Common myeloid progenitor, CD34-positive (primary cell): ENCODE results near the gene PRKAG2.

Experiments
- CTCF ChIA-PET: fragments of 350-600 bp; sonication (Branson Sonifier 250); formaldehyde crosslinking; loops from one replicate; lab custom pipeline; 2021; ENCODE audit warnings: antibody characterized with exemption; lab: Charles Lee
- POLR2A ChIA-PET: fragments of 350-600 bp; sonication (Branson Sonifier 250); formaldehyde crosslinking; loops from one replicate; lab custom pipeline; 2021; ENCODE audit warnings: antibody characterized with exemption; lab: Charles Lee
- DNase-seq, 3 donors: peaks; one replicate each; pipeline versions ENCODE4 v3.0.0 to v3.0.0-alpha.2; 2013
- H3K27ac ChIP-seq, 2 experiments: 1 replicate in 1 of 2; 2 replicates in 1 of 2; pipeline ENCODE4 v1.7.0; 2013; ENCODE audit warnings: inconsistent platforms in 2 of 2, low read length in 2 of 2, mild to moderate bottlenecking in 2 of 2, low read depth in 1 of 2, moderate library complexity in 1 of 2; ENCODE audit not compliant: severe bottlenecking in 2 of 2, insufficient read depth in 1 of 2, poor library complexity in 1 of 2
- H3K27me3 ChIP-seq, 5 experiments: replicated peaks in 2 of 5; 1 replicate in 3 of 5; 2 replicates in 2 of 5; pipeline versions ENCODE4 v1.6.1 to v1.7.0; 2013; ENCODE audit warnings: low read length in 4 of 5, mild to moderate bottlenecking in 2 of 5, moderate library complexity in 2 of 5, inconsistent platforms in 1 of 5; ENCODE audit not compliant: insufficient read depth in 5 of 5, control insufficient read depth in 4 of 5
- H3K36me3 ChIP-seq, 4 experiments: 1 replicate in 2 of 4; 2 replicates in 2 of 4; pipeline versions ENCODE4 v1.6.1 to v1.7.0; 2013; ENCODE audit warnings: low read length in 3 of 4, control low read depth in 1 of 4, mild to moderate bottlenecking in 1 of 4; ENCODE audit not compliant: control insufficient read depth in 4 of 4, insufficient read depth in 4 of 4
- H3K4me1 ChIP-seq, 4 experiments: 1 replicate in 3 of 4; 2 replicates in 1 of 4; pipeline versions ENCODE4 v1.6.1 to v1.7.1; 2013; ENCODE audit warnings: low read length in 3 of 4, mild to moderate bottlenecking in 3 of 4, control low read depth in 1 of 4, inconsistent platforms in 1 of 4, moderate library complexity in 1 of 4; ENCODE audit not compliant: control insufficient read depth in 4 of 4, insufficient read depth in 4 of 4; ENCODE audit errors: control extremely low read depth in 1 of 4
- H3K4me3 ChIP-seq, 7 experiments: 1 replicate in 4 of 7; 2 replicates in 3 of 7; pipeline versions ENCODE4 v1.5.1 to v1.7.0; 2013; ENCODE audit warnings: mild to moderate bottlenecking in 7 of 7, low read length in 6 of 7, moderate library complexity in 6 of 7, inconsistent platforms in 2 of 7, low read depth in 2 of 7, control low read depth in 1 of 7; ENCODE audit not compliant: insufficient read depth in 4 of 7, control insufficient read depth in 1 of 7; ENCODE audit errors: extremely low read depth in 1 of 7
- H3K9me3 ChIP-seq, 5 experiments: 1 replicate in 4 of 5; 2 replicates in 1 of 5; pipeline versions ENCODE4 v1.6.1 to v1.7.1; 2013; ENCODE audit warnings: low read length in 4 of 5, mild to moderate bottlenecking in 2 of 5, inconsistent platforms in 1 of 5, low read depth in 1 of 5, moderate library complexity in 1 of 5; ENCODE audit not compliant: control insufficient read depth in 4 of 5, insufficient read depth in 2 of 5; ENCODE audit errors: control extremely low read depth in 1 of 5
- WGBS: methylation state at CpG from one replicate; pipeline ENCODE4 v1.1.5; 2013; ENCODE audit not compliant: insufficient coverage; 5-methylcytosine and 5-hydroxymethylcytosine counted together

Gene PRKAG2

DNA sequence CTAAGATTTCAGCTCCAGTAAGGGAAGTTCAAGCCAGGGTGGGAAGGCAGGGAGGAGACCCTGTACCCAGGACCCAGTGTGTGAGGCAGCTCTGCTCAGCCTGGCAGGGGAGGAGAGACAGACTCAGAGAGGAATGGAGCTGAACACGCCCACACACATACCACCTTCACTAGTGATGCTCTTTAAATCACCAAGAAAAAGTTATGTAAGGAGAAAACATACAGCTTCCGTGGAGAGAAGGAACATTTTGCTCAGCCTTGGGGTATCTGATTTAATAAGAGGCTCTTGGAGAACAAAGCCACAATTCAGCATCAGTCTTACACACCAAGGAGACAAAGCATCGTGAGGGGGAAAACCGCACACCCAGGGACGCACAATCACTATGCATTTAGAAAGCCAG is 62.9 kb downstream of the PRKAG2 start:
- WGBS = 100% methylated on average over 4 of the region's 5 CpGs
- DNase-seq = no peak
- CTCF ChIA-PET = interaction anchor here (0.9 to 1.4 kb wide), 3 partner anchors 11 to 331 kb away, joined by 3 to 4 read pairs (median 4); no protein-coding TSS in a partner anchor
- POLR2A ChIA-PET = no interaction called here
- Histone ChIP-seq H3K27ac (no peak overlapping the region), H3K9me3 (no peaks in the 10 kb centered on the region), H3K4me1 (peaks cover 0 to 12% (median 3%) of the 10 kb centered on the region in 4 experiments), H3K27me3 (no peaks in the 10 kb centered on the region), H3K36me3 (peaks cover 0 to under 1% (median 0%) of the 10 kb centered on the region in 4 experiments), H3K4me3 (no peak overlapping the region)

DNA sequence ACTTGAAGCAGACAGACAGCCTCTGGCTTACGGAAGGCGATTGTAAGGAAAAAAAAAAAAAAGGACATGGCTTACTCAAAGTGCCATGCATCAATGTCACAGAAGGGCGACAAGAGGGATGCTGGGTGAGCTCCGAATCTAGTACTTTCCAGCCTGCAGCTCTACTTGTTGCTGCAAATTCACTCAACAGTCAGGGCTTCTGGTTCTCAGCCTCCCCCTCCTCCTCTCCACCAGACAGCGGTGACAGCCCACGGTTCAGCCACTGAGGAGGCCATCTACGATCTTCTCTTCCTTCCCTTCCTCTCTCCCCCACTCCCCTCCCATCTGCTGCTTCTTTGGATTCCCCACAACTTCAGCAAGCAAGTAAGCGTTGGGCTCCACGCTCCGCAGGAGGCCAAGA is 63.5 kb downstream of the PRKAG2 start:
- Histone ChIP-seq H3K27me3 (no peaks in the 10 kb centered on the region), H3K9me3 (no peaks in the 10 kb centered on the region), H3K36me3 (peaks cover 0 to 3% (median 0%) of the 10 kb centered on the region in 4 experiments), H3K4me1 (peaks cover 0 to 12% (median 3%) of the 10 kb centered on the region in 4 experiments), H3K27ac (no peak overlapping the region), H3K4me3 (no peak overlapping the region)
- POLR2A ChIA-PET = no interaction called here
- CTCF ChIA-PET = interaction anchor here (1.4 to 1.9 kb wide), 2 partner anchors 10 to 30 kb away, joined by 4 to 6 read pairs; no protein-coding TSS in a partner anchor
- 66% methylated on average over 7 of the region's 10 CpGs for WGBS
- DNase-seq = no peak

DNA sequence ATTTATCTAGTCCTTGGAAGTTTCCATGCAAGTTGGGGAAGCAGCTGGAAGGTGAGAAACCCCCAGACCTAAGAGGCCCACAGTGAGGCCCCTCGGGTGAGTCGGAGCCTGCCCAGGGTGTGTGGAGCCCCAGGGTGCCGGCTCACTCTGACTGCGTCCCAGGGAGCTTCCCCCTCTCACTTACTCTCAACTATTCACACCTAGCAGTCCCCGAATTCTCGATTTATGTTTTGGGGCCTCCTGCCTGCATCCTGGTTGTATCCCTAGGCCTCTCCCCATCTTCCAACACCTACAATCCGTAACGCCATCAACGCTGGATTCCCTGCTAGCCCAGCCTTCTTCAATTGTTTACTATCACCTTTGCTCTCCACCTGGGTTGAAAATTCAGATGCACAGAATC is 63.9 kb downstream of the PRKAG2 start:
- CTCF ChIA-PET = interaction anchor here (1.4 to 1.9 kb wide), 2 partner anchors 10 to 30 kb away, joined by 4 to 6 read pairs; no protein-coding TSS in a partner anchor
- Histone ChIP-seq H3K4me1 (peaks cover 0 to 12% (median 3%) of the 10 kb centered on the region in 4 experiments), H3K9me3 (no peaks in the 10 kb centered on the region), H3K36me3 (peaks cover 0 to 3% (median 0%) of the 10 kb centered on the region in 4 experiments), H3K27ac (no peak overlapping the region), H3K4me3 (no peak overlapping the region), H3K27me3 (no peaks in the 10 kb centered on the region)
- 91% methylated on average over 7 of the region's 9 CpGs for WGBS
- POLR2A ChIA-PET = no interaction called here
- DNase-seq = no peak

DNA sequence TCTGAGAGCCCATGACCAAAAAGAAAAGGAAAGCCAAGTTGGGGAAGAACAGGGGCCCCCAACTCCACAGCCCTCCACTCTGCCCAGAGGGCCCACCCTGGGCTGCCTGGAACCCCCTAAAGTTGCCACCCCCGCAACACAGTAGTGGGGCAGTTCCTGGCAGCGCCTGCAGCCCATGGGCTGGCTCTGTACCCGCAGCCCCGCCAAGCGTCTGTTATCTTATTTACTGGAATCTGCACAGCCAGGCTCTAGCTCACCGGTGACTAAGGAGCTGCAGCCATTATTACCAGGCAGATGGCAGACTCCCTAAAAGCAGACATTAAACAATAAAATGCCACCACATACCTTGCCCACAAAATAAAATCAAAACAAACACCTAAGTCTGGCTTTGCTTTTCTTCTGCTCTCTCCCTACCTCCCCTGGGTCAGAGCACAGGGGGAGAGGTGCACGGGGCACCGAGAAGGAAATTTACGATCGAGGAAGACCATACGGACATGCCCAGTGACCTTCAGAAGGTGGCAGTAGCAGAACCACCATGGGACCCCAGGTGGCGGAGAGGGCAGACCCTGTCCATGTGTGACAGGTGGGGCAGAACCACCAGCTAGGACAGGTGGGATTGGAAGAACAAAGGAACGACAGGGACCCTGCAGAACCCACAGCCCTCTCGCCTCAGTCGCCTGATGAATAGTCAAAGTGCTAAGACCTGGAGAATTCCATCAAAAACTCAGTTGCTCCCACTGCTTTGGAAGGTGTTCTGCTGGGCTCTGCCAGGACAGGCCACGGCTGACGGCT is 66.3 kb downstream of the PRKAG2 start:
- H3K27ac ChIP-seq = no peak overlapping the region
- H3K4me3 ChIP-seq = no peak overlapping the region
- ChIA-PET POLR2A (no interaction called here), CTCF (interaction anchor here (0.9 to 1.8 kb wide), 4 partner anchors 11 to 216 kb away, joined by 3 read pairs; no protein-coding TSS in a partner anchor)
- H3K36me3 ChIP-seq = peaks cover 0 to 3% (median 0%) of the 10 kb centered on the region in 4 experiments
- no peaks in the 10 kb centered on the region for H3K9me3 ChIP-seq
- no peaks in the 10 kb centered on the region for H3K27me3 ChIP-seq
- peaks cover 0 to 16% (median 3%) of the 10 kb centered on the region in 4 experiments for H3K4me1 ChIP-seq
- DNase-seq = peak in 2 of 3 donors; percentile 16 to 32
- 96% methylated on average over 14 of the region's 17 CpGs for WGBS

DNA sequence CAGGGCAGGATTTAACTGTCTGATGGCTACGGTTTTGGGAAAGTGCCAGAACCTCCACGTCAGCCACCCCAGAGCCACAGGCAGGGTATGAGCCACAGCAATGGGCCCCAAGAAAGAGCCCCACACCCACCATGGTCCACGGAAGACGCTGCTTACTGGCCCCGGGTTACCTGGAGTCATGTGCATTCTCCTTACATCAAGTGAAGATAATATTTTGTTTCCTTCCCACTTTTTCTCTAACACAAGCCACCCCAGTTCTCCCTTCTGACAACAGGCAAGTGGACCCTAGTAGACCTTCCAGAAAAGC is 67.1 kb downstream of the PRKAG2 start:
- CTCF ChIA-PET = interaction anchor here (0.9 to 1.8 kb wide), 3 partner anchors 10 to 215 kb away, joined by 3 read pairs; no protein-coding TSS in a partner anchor

DNA sequence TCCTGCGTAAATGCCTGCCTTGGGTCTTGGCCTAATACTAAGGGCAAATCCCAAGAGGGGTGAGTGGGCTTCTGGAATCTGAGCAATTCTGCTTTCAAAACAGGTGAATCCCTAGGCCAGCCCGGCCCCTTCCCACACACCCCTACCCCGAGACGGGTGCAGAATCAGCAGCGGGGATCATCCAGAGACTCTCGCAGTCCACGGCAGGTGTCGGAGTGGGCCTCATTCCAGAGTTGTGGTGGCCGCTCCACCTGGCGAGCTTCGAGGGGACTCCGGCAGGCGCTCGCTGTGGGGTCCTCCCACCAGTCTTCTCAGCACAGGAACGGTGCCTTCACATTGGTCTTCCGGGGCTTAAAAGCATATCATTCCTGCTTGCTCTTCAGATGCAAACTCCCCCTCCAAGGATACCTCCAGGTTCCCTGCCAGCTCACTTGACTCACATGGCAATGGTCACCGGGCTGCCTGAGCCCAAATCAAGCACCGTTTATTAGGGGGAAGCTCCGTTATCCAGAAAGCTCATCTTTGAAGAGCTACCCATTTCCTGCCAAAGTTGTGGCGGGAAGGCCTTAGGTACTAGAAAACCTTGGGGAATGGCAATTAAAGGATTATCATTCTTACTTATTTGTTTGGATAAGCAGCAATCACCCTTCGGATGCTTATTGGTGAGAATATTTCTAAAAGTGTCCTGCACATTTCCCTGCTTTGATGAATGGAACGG is 67.6 kb downstream of the PRKAG2 start:
- no peaks in the 10 kb centered on the region for H3K27me3 ChIP-seq
- 97% methylated on average over 19 of the region's 22 CpGs for whole genome bisulfite sequencing
- ChIA-PET CTCF (interaction anchor here (0.9 to 1.4 kb wide), 2 partner anchors 33 to 215 kb away, joined by 3 read pairs; no protein-coding TSS in a partner anchor), POLR2A (no interaction called here)
- peaks cover 0 to 6% (median 0%) of the 10 kb centered on the region in 4 experiments for H3K36me3 ChIP-seq
- no peak overlapping the region for H3K4me3 ChIP-seq
- H3K27ac ChIP-seq = no peak overlapping the region
- H3K9me3 ChIP-seq = no peaks in the 10 kb centered on the region
- H3K4me1 ChIP-seq = peaks cover 0 to 16% (median 3%) of the 10 kb centered on the region in 4 experiments
- no peak for DNase-seq

More for the DNA sequence above, 67.1 kb downstream of the PRKAG2 start:
- DNase-seq = no peak
- Histone ChIP-seq H3K4me3 (no peak overlapping the region), H3K9me3 (no peaks in the 10 kb centered on the region), H3K27me3 (no peaks in the 10 kb centered on the region), H3K4me1 (peaks cover 0 to 16% (median 3%) of the 10 kb centered on the region in 4 experiments), H3K27ac (no peak overlapping the region), H3K36me3 (peaks cover 0 to 3% (median 0%) of the 10 kb centered on the region in 4 experiments)
- POLR2A ChIA-PET = no interaction called here
- 97% methylated on average over 5 of the region's 5 CpGs for WGBS
